ENCODE data around the gene ELMO1.
A peak's percentile ranks its signal among the peaks of the same experiment; 100 is the strongest.

Gene ELMO1

DNA sequence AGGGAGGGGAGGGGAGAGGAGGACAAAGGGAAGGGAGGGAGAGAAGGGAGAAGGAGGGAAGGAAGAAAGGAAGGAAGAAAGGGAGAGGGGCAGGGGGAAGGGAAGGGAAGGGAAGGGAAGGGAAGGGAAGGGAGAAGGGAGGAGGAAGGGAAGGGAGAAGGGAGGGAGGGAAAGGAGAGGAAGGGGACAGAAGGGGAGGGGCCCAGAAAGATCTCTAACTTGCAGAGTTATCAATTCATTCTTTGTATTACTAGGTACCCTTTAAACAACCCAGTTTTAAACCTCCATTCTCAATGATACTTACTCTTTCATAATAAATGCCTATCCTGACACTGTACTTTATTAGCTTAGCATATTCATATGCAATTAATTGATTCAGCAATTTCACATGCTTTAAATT is 192.0 kb downstream of the ELMO1 start:
- DNase-seq = no peak

DNA sequence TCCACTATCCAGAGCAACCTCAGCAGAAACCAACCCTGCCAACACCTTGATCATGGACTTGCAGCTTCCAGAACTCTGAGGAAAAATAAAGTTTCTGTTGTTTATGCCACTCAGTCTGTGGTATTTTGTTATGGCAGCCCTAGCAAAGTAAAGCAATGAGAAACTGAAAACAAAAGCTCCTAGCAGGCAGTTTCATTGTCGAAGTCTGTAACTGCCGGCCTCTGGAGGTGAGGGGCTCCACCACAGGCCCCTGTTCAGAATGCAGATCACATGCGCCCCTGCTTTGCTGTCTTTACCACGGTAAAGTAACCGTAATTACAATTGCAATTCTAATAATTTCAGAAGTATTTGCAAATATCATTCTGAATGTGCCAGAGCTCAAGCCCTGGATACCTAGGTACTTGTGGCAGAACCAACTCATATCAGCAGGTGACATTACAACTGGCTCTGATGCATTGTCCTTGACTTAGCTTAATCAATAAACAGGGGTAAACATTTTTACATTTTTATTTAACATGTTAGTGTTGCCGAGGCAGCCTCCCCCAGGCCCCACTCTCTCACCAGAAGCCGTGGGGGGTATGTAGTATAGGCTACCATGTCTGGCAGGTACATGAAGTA is 193.2 kb downstream of the ELMO1 start:
- no peak for DNase-seq

DNA sequence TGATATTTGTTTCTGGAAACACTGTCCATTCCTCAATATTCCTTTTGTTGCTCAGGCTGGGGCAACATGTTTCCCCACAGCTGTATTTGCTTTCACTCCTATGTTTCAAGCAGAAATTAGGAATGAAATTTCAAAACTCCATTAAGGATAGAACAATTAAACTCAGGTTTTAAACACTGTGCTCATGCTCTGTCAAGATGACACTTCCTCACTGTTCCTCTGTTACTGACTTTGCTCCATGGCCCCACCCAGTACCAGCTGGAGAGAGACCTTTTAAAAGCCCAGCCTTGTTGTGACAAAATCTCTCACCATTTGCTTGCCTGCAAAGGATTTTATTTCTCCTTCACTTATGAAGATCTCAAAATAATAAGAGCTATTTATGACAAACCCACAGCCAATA is 197.4 kb downstream of the ELMO1 start:
- no peak for DNase-seq

DNA sequence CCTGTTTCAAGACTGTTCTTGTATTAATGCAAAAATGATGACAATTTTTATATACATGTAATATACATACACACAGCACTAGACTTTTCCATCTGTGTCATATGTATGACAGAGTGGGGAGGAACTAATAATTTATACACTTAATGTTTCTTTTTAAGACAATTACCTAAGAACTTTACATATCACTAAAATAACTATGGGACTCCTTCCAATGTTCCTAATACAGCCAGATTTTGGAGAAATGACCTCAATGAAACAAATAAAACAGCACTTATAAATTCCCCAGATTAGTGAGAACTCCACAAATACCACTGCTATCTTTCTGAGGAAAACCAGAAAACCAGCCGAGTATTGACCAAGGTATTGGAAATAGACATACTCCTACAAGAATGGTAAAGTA is 199.4 kb downstream of the ELMO1 start:
- DNase-seq = no peak

DNA sequence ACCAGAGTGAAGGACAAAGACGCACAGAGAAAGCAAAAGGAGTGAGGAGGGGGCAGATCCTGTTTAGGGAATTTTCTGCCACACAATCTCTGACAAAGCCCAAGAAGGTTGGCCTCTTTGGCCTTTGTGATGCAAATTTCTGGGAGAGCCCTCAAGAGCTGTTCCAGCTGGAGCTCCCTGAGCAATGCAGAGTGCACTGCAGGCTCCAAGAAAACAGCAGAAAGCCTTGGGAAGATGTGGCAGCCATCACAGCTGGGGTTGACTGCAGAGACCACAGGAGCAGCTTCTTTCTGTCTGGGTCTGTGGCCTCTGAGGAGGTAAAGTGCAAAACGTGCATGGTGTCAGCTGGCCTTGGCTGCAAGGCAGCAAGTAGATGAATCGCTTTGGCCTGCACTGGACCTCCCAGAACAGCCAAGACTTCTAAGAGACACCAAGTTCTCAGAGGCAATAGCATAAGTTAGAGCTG is 200.2 kb downstream of the ELMO1 start:
- DNase-seq = peak; percentile 67

DNA sequence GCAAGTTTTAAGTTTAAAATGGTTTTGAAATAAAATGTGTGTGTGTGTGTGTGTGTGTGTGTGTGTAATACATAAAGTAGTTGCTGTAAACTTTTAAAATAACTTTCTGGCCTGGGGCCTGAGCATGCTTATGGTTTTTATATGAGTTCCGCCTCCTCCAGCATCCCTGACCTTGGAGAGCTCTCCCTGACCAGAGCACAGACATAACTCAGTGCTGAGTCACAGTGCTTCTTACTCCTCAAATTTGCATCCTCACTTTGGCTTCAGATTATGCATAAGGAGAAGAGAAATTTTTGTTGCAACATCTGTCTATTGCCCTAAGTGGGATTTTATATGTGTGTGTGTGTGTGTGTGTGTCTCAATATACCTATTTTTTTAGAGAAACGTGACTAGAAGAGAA is 200.8 kb downstream of the ELMO1 start:
- DNase-seq = peak; percentile 80

DNA sequence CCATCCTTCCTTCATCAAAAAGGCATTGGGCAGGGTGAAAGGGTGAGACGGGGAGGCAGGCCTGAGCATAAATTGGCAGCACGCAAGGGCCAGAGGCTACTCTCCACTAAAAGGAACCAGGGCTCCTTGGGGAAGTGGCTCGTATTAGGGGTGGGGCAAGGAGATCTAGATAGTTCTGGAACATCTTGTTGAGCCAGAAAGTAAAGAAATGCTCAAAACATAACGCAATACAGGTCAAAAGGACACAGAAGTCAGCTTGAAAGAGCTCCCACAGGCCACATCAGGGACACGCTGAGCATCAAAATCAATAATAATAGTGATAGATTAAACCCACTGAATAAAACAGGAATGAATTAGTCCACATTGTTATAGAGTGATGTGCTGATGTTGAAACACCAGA is 203.1 kb downstream of the ELMO1 start:
- DNase-seq = no peak

DNA sequence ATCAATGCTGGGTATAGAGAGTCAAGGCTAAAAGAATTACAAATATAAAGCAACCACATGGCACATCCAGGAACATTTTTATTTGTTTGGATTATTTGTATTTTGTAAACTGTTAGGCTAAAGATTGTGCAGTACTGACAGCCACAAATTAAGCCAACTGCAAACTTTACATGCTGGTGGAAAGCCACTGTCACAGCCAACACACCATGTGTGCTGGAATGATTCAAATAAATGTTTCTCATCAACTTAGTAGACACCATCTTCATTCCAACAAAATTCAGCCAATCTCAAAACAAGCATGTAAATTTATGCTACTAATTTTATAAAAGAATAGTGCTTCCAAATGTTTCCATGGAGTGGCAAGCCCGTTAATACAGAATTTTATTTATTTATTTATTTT is 211.8 kb downstream of the ELMO1 start:
- no peak for DNase-seq

DNA sequence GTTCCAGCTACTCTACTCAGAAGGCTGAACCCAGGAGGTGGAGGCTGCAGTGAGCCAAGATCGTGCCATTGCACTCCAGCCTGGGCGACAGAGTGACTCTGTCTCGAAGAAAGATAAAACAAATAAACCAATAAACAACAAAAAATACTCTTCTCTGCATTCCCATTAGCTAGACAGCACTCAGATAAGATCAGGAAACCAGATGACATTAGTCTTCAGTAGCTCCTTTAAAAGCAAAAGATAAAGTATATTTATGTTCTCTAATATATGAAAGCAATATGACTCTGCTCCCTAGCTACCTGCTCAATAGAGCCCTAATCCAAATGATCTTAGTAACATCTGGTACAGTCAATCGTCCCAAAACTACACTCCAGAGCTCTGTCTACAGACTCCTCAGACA is 212.9 kb downstream of the ELMO1 start:
- no peak for DNase-seq

DNA sequence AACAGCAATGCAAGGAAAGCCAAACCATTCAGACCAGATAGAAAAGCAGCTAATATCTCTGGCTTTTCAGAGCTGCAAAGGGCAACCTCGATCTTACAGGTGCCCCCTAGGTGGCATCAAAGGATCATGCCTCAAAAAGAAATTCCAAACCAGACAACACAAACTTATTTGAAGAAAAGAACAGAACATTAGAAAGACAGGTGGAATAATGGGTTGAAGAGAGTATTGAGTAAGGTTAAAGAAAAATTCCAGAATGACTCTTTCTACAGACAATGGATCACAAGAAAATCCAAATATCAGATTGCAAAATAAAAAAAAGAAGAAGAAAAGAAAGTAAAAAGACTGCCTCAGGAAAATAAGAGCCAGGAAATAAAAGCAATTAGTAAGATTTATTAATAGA is 213.7 kb downstream of the ELMO1 start:
- no peak for DNase-seq

DNA sequence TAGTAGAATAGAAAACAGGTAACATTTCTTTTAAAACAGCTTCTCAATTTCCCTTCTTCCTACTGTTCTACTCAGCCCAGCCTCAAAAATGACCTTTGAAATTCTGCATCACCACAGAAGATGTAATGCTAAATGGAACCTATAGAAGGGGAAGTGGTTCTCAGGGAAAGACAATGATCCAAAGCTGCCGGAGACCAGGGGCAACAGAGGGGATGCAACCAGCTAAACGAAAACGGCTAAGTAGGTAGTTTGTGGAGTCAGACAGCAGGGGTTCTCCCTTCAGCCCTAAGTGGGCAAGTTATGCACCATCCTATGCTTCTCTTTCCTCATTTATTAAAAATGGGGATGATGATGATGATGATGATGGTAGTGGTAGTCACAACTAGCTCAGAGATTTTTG is 214.3 kb downstream of the ELMO1 start:
- no peak for DNase-seq

DNA sequence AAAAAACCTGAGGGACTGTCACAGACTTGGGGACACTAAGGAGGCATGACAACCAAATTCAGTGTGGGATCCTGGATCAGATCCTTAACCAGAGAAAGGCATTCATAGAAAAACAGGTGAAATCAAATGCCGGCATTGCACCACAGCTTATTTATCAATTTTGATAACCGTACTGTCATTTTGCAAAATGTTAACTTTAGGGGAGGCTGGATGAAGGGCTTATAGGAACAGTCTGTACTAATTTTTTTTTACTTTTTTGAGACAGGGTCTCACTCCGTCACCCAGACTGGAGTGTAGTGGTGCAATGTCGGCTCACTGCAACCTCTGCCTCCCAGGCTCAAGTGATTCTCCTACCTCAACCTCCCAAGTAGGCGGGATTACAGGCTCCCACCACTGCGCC is 217.1 kb downstream of the ELMO1 start:
- no peak for DNase-seq

DNA sequence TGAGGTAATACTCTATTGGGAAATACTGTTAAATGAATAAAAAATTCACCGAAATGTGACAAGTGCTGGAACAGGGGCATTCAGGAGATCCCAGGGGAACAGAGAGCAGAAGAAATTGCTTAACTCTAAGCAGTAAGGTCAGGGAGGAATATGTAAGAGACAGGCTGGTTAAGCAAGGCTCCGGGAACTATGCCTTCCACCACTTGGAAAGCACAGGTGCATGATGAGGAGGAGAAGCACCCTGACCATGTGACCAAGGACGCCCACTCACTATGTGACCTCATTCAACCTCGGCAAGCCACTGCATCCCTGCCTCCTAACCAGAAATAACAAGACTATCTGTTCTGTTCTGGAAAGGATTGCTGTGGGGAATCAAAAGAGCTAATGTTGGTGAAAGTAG is 218.4 kb downstream of the ELMO1 start:
- no peak for DNase-seq

DNA sequence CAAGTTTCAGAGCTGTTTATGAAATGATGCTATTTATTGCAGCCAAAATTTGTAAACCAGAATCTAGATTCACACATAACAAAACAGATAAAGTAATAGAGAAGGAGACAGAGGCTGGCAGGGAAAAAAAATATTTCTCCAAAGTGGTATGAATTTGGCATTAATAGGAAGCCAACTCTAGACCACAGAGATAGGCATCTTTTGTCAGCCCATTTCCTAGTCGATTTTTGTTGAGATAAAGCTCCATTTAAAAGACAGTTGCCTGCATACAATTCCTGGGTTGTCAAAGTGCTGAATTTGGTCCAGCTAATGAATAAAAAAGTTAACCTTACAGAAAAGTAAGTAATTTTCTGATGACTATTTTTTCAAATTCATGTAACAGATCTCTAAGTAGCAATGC is 219.3 kb downstream of the ELMO1 start:
- no peak for DNase-seq

DNA sequence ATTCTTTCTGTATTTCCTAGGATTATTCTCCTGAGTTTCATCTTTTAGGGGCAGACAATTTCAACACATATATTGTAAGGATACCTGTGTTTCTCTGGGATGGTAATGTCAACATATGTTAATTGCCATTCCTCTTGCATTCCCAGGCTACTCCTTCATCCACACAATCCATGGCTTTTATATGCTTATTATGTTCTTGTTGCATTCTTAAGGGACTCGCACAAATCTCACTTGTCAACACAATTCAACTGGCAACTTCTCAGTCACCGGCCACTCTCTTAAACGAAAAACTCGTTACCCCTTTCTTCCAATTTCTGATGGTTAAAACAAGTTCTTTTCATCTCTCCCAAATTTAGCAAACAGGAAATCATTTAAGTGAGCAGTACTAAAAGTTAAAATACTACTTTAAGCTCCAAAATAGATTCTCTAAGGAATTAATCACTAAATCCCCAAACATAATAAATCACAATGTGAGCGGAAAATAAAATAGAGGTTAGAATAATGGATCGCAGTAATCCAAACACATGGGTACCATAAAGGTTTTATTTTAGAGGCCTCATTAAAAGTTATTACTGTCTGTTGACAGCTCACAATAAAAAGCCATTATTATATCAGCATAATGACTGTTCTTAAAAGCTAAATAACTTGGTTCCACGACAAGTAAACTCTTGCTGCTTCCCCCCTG is 223.2 kb downstream of the ELMO1 start:
- DNase-seq = no peak

DNA sequence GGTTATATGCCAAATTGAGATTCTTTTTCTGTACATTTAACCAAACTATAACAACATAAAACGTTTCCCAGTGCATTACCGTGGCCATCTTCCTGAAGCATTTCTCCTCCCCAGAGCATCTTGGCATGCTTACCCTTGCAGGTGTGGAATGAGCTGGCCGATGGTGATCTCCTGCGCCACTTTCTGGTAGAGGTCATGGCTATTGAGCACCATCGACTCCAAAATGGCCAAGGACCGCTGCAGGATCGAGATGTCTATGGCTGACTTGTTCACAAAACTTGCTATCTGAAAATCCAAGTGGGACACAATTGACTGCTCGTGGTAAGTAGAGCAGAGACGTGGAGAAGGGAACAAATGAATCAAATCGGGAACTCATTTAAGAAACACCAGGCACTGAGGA is 223.9 kb downstream of the ELMO1 start:
- no peak for DNase-seq

DNA sequence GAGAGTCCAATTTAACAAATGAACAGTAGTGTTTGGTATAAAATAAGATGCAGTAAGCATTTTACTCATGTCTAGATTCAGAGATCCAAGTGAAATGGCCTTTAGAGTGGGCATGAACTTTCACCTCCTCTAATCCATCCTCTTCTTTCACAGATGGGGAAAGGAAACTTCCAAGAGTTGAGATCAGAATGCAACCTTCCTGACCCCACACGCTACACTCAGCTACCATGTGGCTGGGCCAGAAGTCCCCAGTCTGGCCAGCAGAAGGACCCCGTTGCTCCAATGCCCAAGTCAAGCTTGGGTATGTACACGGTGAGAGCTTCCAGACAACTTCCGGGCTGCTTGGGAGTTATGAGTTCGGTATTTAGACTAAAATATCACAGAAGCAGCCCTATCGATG is 228.0 kb downstream of the ELMO1 start:
- no peak for DNase-seq

DNA sequence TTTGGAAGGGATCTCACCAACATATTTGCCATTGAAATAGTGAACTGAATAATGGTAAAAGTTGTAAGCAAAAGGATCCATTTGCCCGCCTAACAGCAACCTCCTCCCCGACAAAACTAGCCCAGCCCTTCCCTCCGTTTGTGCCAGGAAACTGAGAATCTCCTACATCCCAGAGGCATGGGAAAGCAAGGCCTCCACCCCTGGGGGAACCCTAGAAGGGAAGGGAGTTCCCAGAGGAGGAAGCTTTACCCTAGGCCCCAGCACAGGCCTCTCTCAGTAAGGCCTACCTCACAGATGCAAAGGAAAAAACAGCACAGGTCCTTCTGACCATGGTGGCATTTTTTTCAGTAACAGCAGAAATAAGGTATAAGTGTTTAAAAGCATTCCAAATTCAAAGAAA is 229.7 kb downstream of the ELMO1 start:
- no peak for DNase-seq

DNA sequence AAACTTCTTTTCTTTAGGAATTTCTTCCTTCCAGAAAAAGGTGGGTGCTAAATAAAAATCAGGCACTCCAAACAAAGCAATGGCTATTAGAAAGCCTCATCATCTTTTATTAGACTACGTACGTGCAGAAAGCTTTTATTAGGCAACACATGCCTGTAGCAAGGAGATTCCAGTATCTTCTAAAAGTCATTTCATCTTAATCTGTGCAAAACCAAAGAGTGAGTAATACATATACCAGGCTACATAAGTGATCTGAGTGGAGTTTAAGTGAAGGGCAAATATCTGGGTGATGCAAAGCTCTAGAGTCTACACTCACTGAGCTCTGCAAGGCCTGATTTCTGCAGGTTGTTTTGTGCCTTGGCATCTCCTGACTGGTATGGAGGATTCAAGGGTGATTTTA is 231.7 kb downstream of the ELMO1 start:
- no peak for DNase-seq

DNA sequence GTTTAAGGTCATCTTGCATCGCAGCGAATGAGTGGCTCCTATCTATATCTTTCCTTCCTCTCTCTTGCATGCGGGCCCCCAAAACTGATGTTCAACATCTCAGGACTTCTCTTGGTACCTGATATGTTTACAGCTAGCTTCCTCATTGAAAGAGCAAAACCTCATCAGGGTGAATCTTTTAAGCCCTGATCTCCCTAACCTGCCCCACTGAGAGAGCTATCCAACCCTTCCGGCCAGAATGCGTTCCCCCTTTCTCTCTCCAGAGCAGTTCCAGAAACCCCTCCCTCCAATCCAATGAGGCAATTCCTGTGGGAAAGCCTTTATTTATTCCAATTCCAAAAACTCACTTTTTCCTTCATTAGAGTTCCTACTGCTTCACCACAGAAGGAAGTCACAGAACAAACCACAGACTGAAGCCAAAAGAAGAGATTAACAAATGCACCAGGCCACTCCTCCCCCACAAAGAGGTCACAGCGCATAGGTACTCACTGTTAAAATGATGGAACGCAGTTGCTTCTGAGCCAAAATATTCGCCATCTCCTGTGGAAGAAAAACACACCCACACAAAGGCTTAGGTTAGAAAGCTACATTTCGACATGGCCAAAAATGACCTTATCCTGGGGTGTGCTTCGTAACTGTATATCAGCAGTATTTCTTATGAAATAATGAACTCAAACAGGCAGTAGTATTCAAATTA is 232.4 kb downstream of the ELMO1 start:
- no peak for DNase-seq

DNA sequence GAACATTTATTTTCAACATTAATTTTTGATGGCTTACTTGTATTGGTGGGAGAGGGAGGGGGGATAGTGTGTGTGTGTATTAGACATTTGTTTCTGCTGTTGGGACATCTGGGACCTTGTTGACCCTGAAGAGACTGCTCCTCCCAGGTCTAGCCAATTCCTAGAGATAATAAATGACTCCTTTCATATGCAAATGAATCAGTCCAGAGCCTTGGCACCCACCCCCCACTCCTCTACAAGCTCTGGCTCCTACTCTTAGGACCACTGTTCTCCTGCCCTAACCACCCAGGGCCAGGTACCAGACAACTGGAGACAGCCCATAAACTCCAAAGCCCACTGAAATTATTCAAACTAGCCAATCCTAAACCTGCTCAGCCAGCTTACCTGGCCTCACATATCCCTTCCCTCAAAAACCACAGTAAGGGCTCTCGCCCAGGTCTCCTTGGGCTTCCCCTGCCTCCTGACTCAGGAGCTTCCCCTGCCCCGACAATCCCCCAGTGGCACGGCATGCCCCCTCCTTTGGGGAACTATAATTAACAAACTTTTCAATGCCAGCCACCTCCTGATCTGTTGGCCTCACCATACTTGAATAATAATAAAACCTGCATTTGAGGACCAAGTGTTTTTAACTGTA is 233.3 kb downstream of the ELMO1 start:
- no peak for DNase-seq

DNA sequence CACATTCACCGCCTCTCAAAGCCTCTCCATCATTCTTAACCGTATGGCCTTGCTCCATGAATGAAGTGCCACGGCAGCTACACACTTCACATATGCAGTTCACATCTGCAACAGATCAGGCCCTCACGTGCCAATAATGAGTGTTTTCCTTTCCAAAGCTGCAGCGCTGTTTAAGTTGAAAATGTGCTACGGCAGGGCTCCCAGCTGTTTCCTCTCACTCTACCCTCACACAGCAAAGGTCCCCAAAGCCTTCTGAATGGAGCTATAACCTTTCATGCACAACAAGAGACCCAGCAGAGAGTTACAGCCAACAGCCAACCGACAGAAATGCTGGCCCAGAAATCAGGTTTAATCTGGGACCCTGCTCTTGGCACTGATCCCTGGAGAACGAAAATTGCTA is 236.1 kb downstream of the ELMO1 start:
- DNase-seq = peak; percentile 90

DNA sequence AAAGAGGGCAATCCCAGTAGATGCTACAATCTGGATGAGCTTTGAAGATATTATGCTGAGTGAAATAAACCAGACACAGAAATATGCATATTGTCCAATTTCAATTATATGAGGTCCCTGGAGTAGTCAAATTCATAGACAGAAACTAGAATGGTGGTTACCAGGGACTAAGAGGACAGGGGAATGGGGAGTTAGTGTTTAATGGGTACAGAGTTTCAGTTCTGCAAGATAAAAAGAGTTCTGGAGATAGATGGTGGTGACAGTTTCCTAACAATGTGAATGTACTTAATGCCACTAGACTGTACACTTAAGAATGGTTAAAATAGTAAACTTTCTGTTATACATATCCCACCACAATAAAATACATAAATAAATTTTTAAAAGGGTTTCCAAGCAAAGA is 236.6 kb downstream of the ELMO1 start:
- no peak for DNase-seq
